GM12878 (cell line): ENCODE measurements around the gene URB1. TPM values are rescaled to one million over a fixed set of nuclear protein-coding genes. Genes with fewer than 3 reads are reported as not detected.

ENCODE experiments used
- ATAC-seq: fragments of 200-7000 bp; cut with Tn5 transposase; 3 replicates; pipeline ENCODE4 v1.9.1; 2020; ENCODE audit warnings: mild to moderate bottlenecking, moderate library complexity
- BruUV-seq: library from RNA; stranded (reverse); fragments of 400-500 nt; replicated peaks from 2 replicates; lab custom pipeline; 2021; lab: Mats Ljungman, UMichigan
- CTCF ChIA-PET: fragments of 300-600 bp; sonication (Branson Sonifier 250); formaldehyde crosslinking; extraction: SDS; loops from one replicate; lab custom pipeline; 2021; ENCODE audit warnings: inconsistent platforms; lab: Yijun Ruan, JAX
- POLR2A ChIA-PET: fragments of 350-600 bp; formaldehyde crosslinking; extraction: SDS; loops from one replicate; lab custom pipeline; 2021; ENCODE audit warnings: inconsistent platforms; lab: Charles Lee
- RAD21 ChIA-PET: fragments of 300-600 bp; sonication (Branson Sonifier 250); formaldehyde crosslinking; loops from one replicate; lab custom pipeline; 2023; ENCODE audit warnings: antibody characterized with exemption; ENCODE audit not compliant: unreplicated experiment; lab: Charles Lee
- SMC1A ChIA-PET: fragments of 300-600 bp; sonication (Branson Sonifier 250); formaldehyde crosslinking; loops from one replicate; lab custom pipeline; 2023; ENCODE audit not compliant: unreplicated experiment, uncharacterized antibody; lab: Charles Lee
- DNase-seq: peaks from one replicate; pipeline ENCODE4 v3.0.0-alpha.2; 2011; ENCODE audit warnings: low read depth, low spot score
- FAIRE-seq: peaks from 3 replicates; lab custom pipeline; 2011; peaks lifted over from hg19 to GRCh38; lab: Jason Lieb, UNC
- H2AFZ ChIP-seq: 2 replicates; pipeline ENCODE4 v1.6.0; 2011; ENCODE audit warnings: low read depth, low read length, control low read depth; ENCODE audit not compliant: control insufficient read depth
- H3K27ac ChIP-seq: 2 replicates; pipeline ENCODE4 v1.5.1; 2011; ENCODE audit warnings: control low read depth; ENCODE audit not compliant: control insufficient read depth, insufficient read depth
- H3K27me3 ChIP-seq, 2 experiments: replicated peaks in 1 of 2; 2 replicates each; pipeline versions ENCODE4 v1.6.0 to v1.6.1; 2011; ENCODE audit warnings: low read length in 1 of 2; ENCODE audit not compliant: control insufficient read depth in 2 of 2, insufficient read depth in 2 of 2
- H3K36me3 ChIP-seq, 2 experiments: 2 replicates each; pipeline ENCODE4 v1.5.1; 2011; ENCODE audit warnings: low read length in 1 of 2; ENCODE audit not compliant: control insufficient read depth in 2 of 2, insufficient read depth in 2 of 2
- H3K4me1 ChIP-seq: 2 replicates; pipeline ENCODE4 v1.6.1; 2011; ENCODE audit warnings: mild to moderate bottlenecking, low read length, moderate library complexity, mixed read lengths; ENCODE audit not compliant: control insufficient read depth, insufficient read depth
- H3K4me2 ChIP-seq: 2 replicates; pipeline ENCODE4 v1.6.0; 2011; ENCODE audit warnings: control low read depth; ENCODE audit not compliant: control insufficient read depth, insufficient read depth
- H3K4me3 ChIP-seq: fragments of 200-600 bp; sonication (generic); 2 replicates; pipeline ENCODE4 v1.5.1; 2016
- H3K79me2 ChIP-seq: 2 replicates; pipeline ENCODE4 v1.6.0; 2011; ENCODE audit warnings: low read length; ENCODE audit not compliant: control insufficient read depth, insufficient read depth
- H3K9ac ChIP-seq: 2 replicates; pipeline ENCODE4 v1.8.0; 2011; ENCODE audit warnings: low read length, control low read depth, mixed read lengths; ENCODE audit not compliant: control insufficient read depth, insufficient read depth
- H3K9me3 ChIP-seq: replicated peaks from 3 replicates; pipeline ENCODE4 v1.5.1; 2011; ENCODE audit warnings: mild to moderate bottlenecking, low read length; ENCODE audit not compliant: control insufficient read depth, insufficient read depth
- H4K20me1 ChIP-seq: 2 replicates; pipeline ENCODE4 v1.6.0; 2011; ENCODE audit not compliant: control insufficient read depth, insufficient read depth
- CHD1 ChIP-seq: IDR thresholded peaks from 2 replicates; pipeline ENCODE4 v1.6.1; 2012; ENCODE audit warnings: low read depth, low read length, improper control_type of control experiment
- EGR1 ChIP-seq, 2 experiments: IDR thresholded peaks; 1 replicate in 1 of 2; 2 replicates in 1 of 2; pipeline ENCODE4 v1.6.1; 2011 to 2012; ENCODE audit warnings: low read depth in 2 of 2, low read length in 2 of 2, borderline replicate concordance in 1 of 2, mild to moderate bottlenecking in 1 of 2, moderate library complexity in 1 of 2
- HDAC2 ChIP-seq: fragments of 200-600 bp; sonication (generic); IDR thresholded peaks from 2 replicates; pipeline ENCODE4 v1.6.1; 2017
- MEF2B ChIP-seq: fragments of 450-650 bp; IDR thresholded peaks from 2 replicates; pipeline ENCODE4 v1.6.1; 2018; ENCODE audit warnings: mild to moderate bottlenecking, moderate library complexity; ENCODE audit not compliant: partially characterized antibody, poor library complexity, severe bottlenecking
- MXI1 ChIP-seq: fragments of 150-350 bp; IDR thresholded peaks from 2 replicates; pipeline ENCODE4 v1.6.1; 2011; ENCODE audit warnings: low read depth, mild to moderate bottlenecking, inconsistent platforms, low read length, improper control_type of control experiment
- MYC ChIP-seq: IDR thresholded peaks from 2 replicates; pipeline ENCODE4 v1.6.1; 2011; ENCODE audit warnings: mild to moderate bottlenecking, low read length, moderate library complexity, inconsistent platforms; ENCODE audit not compliant: insufficient read depth, insufficient replicate concordance, insufficient read length, severe bottlenecking
- POLR2A ChIP-seq: IDR thresholded peaks from 2 replicates; pipeline ENCODE4 v1.6.1; 2011; ENCODE audit warnings: low read depth, mild to moderate bottlenecking, low read length
- RBBP5 ChIP-seq: fragments of 200-600 bp; sonication (generic); conservative IDR thresholded peaks from 2 replicates; pipeline ENCODE4 v1.6.1; 2016
- ZBED1 ChIP-seq: IDR thresholded peaks from 2 replicates; pipeline ENCODE4 v1.6.1; 2016; ENCODE audit warnings: borderline replicate concordance
- WGBS: methylation state at CpG from one replicate; pipeline ENCODE4 v1.1.6; 2016; ENCODE audit warnings: low lambda C conversion rate; ENCODE audit not compliant: insufficient replicate concordance, insufficient coverage; ENCODE audit errors: missing lambda C conversion rate; 5-methylcytosine and 5-hydroxymethylcytosine counted together
- in situ Hi-C: fragments of 300-500 bp; cut with MboI; formaldehyde crosslinking; loops from 9 replicates; pipeline ENCODE4 v1.14.3; 2018; ENCODE audit warnings: mixed read lengths
- intact Hi-C: fragments of 100-400 bp; cut with micrococcal nuclease; formaldehyde crosslinking; loops from one replicate; pipeline ENCODE4 v1.14.2; 2022; ENCODE audit not compliant: unreplicated experiment
- polyA plus RNA-seq, 11 experiments: library from polyadenylated mRNA; depleted of rRNA in 4 of 11; unstranded in 6 of 11; stranded (reverse) in 5 of 11; fragments of >200 nt; fragmentation: Nextera tagmentation in 4 of 11; fragmentation: Illumina TruSeq in 1 of 11; extraction: Ambion mirVana in 4 of 11; extraction: Trizol in 1 of 11; gene quantifications; 1 replicate in 1 of 11; 2 replicates in 10 of 11; pipeline versions ENCODE4 v1.2.1 to v1.2.3, GENCODE V29; 2011 to 2016; ENCODE audit warnings: inconsistent platforms in 2 of 11, missing spikeins in 2 of 11, low read depth in 1 of 11
- total RNA-seq, 4 experiments: library from RNA; depleted of rRNA in 3 of 4; stranded (reverse); fragments of >200 nt in 3 of 4; fragmentation: Illumina TruSeq in 1 of 4; extraction: Trizol in 1 of 4; gene quantifications; 2 replicates each; pipeline versions ENCODE4 v1.2.1 to v1.2.3, GENCODE V29; 2013 to 2021
- TF ChIP-seq, protein P1 (sequence below): IDR thresholded peaks from 2 replicates; pipeline ENCODE4 v1.6.1; 2012; ENCODE audit warnings: mild to moderate bottlenecking, low read depth, low read length

Gene URB1
- total and polyA plus RNA-seq, 10 of the 15 experiments (the other 5 are each of a cell fraction or from before 2014, with no cell fraction given) = 0.56 to 23.2 (median 8.9) TPM

- no peak for DNase-seq
- H3K4me1 ChIP-seq = no peaks in the 10 kb centered on the region
- no peak for FAIRE-seq
- no TSS peak for BruUV-seq
- TF ChIP-seq RBBP5 (no peak), ZBED1 (no peak), MXI1 (no peak), CHD1 (no peak), HDAC2 (no peak), MYC (no peak), EGR1 (IDR thresholded peaks at IDR 0.05; ENCODE audit: borderline replicate concordance in 1 of 2, low read depth in 2 of 2, low read length in 2 of 2) (no peak), POLR2A (no peak), MEF2B (no peak)
- TF ChIP-seq, protein P1, sequence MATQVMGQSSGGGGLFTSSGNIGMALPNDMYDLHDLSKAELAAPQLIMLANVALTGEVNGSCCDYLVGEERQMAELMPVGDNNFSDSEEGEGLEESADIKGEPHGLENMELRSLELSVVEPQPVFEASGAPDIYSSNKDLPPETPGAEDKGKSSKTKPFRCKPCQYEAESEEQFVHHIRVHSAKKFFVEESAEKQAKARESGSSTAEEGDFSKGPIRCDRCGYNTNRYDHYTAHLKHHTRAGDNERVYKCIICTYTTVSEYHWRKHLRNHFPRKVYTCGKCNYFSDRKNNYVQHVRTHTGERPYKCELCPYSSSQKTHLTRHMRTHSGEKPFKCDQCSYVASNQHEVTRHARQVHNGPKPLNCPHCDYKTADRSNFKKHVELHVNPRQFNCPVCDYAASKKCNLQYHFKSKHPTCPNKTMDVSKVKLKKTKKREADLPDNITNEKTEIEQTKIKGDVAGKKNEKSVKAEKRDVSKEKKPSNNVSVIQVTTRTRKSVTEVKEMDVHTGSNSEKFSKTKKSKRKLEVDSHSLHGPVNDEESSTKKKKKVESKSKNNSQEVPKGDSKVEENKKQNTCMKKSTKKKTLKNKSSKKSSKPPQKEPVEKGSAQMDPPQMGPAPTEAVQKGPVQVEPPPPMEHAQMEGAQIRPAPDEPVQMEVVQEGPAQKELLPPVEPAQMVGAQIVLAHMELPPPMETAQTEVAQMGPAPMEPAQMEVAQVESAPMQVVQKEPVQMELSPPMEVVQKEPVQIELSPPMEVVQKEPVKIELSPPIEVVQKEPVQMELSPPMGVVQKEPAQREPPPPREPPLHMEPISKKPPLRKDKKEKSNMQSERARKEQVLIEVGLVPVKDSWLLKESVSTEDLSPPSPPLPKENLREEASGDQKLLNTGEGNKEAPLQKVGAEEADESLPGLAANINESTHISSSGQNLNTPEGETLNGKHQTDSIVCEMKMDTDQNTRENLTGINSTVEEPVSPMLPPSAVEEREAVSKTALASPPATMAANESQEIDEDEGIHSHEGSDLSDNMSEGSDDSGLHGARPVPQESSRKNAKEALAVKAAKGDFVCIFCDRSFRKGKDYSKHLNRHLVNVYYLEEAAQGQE = no peak
- no peaks in the 10 kb centered on the region for H4K20me1 ChIP-seq
- H3K9ac ChIP-seq = no peak overlapping the region
- no peak overlapping the region for H3K4me3 ChIP-seq
- 97% methylated on average over 4 of the region's 4 CpGs for WGBS
- no peaks in the 10 kb centered on the region for H3K79me2 ChIP-seq
- H3K36me3 ChIP-seq = no peaks in the 10 kb centered on the region; a peak in 1 of 4 replicates
- ChIA-PET CTCF (no interaction called here), POLR2A (no interaction called here), RAD21 (no interaction called here), SMC1A (no interaction called here)
- no peaks in the 10 kb centered on the region for H3K9me3 ChIP-seq
- in situ Hi-C loops = no loop called here
- H3K27me3 ChIP-seq = no peaks in the 10 kb centered on the region
- no peak overlapping the region for H2AFZ ChIP-seq
- no peak for ATAC-seq
- no peak overlapping the region for H3K4me2 ChIP-seq
- intact Hi-C loops = no loop called here
- H3K27ac ChIP-seq = no peak overlapping the region
These were observed 107.3 kb downstream of the URB1 start for GRCh38 chr21:32285476-32285875.
